TTC549 (cell line): ENCODE data around the gene ZNF732.
"Not testable (repeated sequence)": the region's sequence is repeated elsewhere in the genome, so short reads cannot be mapped to it uniquely, and the experiment has no call there.

Experiments used
- FAIRE-seq: peaks from 2 replicates; lab custom pipeline; 2012; peaks lifted over from hg19 to GRCh38; lab: Jason Lieb, UNC

ZNF732 gene

GRCh38 chr4:253936-254756 lies 51.1 kb downstream of the ZNF732 start:
- no peak for FAIRE-seq

- no peak for FAIRE-seq
Measured at GRCh38 chr4:252065-252601, 53.1 kb downstream of the ZNF732 start.

- FAIRE-seq: no peak
Measured at GRCh38 chr4:244471-244870, 60.8 kb downstream of the ZNF732 start.

GRCh38 chr4:243426-243825 lies 61.8 kb downstream of the ZNF732 start:
- no peak for FAIRE-seq

- no peak for FAIRE-seq
Measured at GRCh38 chr4:242121-242848, 63.0 kb downstream of the ZNF732 start.

GRCh38 chr4:241411-241810 lies 63.9 kb downstream of the ZNF732 start:
- not testable (repeated sequence) for FAIRE-seq

- FAIRE-seq: no peak
Measured at GRCh38 chr4:236028-236427, 69.2 kb downstream of the ZNF732 start.

GRCh38 chr4:234178-234577 lies 71.1 kb downstream of the ZNF732 start:
- FAIRE-seq: no peak

GRCh38 chr4:223913-224497 lies 81.3 kb downstream of the ZNF732 start:
- no peak for FAIRE-seq
